Memory B cell (primary cell): Measurements from ENCODE around the gene ADORA1.

Experiments used
- ATAC-seq: fragments of 150-1000 bp; cut with Tn5 transposase; 2 replicates; pipeline ENCODE4 v1.10.0; 2021; ENCODE audit warnings: low read depth, mild to moderate bottlenecking, moderate library complexity
- DNase-seq, 2 donors: peaks; one replicate each; pipeline ENCODE4 v3.0.0; 2022; ENCODE audit warnings: low spot score in 2 of 2
- H3K27ac Mint-ChIP-seq: one replicate; pipeline ENCODE4 v1.8.0; 2022; ENCODE audit warnings: mild to moderate bottlenecking, moderate library complexity, mixed read lengths
- H3K27me3 Mint-ChIP-seq: one replicate; pipeline ENCODE4 v1.8.0; 2022; ENCODE audit warnings: mixed read lengths
- H3K36me3 Mint-ChIP-seq: one replicate; pipeline ENCODE4 v1.8.0; 2022; ENCODE audit warnings: mild to moderate bottlenecking, mixed read lengths
- H3K4me1 Mint-ChIP-seq: one replicate; pipeline ENCODE4 v1.8.0; 2022; ENCODE audit warnings: mixed read lengths
- H3K4me3 Mint-ChIP-seq: one replicate; pipeline ENCODE4 v1.8.0; 2022; ENCODE audit warnings: mild to moderate bottlenecking, moderate library complexity, mixed read lengths
- H3K9me3 Mint-ChIP-seq: one replicate; pipeline ENCODE4 v1.8.0; 2022; ENCODE audit warnings: mixed read lengths

Gene ADORA1

DNA sequence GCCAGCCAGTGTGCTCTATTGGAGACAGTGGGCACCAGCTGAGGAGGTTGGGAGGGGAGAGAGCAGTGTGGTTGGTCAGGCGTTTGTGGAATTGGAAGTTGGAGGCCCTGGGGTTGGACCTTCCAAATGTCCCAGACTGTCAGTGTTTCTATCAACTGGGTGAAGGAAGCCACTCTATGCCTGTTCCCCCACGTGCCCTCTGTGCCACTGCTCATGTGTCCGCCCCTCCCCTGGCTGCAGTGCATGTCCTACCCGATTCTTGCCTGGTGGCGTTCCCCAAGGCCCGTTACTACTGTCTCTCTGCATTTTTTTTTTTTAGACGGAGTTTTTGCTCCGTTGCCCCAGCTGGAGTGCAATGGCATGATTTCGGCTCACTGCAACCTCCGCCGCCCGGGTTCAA, 21.1 kb downstream of the ADORA1 start:
- Mint-ChIP-seq H3K9me3 (peaks cover 2% of the 10 kb centered on the region), H3K27ac (no peak overlapping the region), H3K36me3 (no peaks in the 10 kb centered on the region), H3K4me3 (no peak overlapping the region), H3K4me1 (no peaks in the 10 kb centered on the region), H3K27me3 (peaks cover 14% of the 10 kb centered on the region)
- DNase-seq (no peak), ATAC-seq (no peak)

DNA sequence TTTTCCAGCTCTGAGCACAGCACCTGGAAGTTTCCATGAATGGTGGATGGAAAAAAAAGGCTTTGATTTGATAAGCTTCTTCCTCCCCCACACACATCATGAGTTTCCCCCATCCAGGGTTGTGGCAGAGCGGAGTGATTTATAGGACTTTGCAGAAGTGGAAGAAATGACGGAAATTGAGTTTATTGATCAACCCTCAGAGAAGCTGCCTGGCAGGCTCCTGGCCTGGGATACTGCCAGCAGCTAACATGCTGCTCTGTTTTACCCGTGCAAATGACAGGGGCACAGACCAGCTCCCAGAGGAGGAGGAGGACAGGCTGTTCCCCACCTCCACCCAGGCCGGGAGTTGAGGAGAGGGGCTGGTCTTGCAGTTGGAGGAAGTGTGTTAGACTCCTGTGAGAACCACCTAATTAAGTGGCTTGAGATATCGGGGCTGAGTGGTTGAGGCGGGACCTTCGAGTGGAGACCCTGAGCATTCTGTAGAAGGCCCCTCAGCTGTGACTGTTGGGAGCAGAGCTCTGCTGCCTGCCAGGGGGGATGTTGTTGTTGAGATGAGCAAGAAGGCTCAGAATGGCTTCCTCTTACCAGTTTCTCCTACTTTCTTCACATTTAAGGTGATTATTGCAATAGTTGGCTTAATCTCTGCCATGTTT, 21.8 kb downstream of the ADORA1 start:
- ATAC-seq (no peak), DNase-seq (no peak)
- Mint-ChIP-seq H3K9me3 (no peaks in the 10 kb centered on the region), H3K4me3 (no peak overlapping the region), H3K27me3 (peaks cover 10% of the 10 kb centered on the region), H3K4me1 (no peaks in the 10 kb centered on the region), H3K36me3 (no peaks in the 10 kb centered on the region), H3K27ac (no peak overlapping the region)

DNA sequence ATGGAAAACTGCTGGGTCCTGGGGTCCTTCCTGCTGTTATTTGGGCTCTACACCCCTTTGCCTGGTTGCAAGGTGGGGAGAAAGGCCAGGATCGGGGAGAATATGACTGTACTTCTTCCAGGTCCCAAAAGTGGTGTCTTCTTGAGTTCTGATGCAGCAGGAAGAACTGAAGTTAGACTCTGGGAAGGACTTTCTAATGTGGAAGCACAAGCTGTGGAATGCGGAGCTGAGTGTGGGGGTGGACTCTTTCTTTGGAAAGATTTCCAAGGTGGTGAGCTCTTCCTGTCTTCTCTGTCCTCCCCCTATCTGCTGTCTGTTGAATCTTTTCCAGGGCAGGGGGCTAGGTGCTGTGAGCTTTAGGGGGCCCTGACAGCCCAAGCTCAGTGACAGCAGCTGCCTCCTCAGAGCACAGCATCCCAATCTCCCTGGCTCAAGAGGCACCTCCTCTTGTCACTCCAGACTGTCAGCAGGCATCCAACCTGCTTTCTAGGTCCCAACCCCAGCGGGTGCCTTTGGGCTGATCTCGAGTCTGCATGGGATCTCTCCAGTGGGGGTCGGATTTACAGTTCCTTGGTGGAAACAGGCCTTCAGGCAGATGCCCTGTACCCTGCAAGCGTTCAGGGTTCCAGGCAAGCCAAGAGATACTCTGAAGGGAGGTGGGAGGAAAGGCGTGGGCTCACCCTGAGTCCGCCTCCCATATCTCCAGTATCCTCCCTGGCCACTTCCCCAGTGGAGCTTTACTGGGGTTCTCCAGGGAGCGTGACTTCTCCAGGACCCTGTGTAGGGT, 23.2 kb downstream of the ADORA1 start:
- Mint-ChIP-seq H3K4me3 (no peak overlapping the region), H3K27ac (no peak overlapping the region), H3K4me1 (no peaks in the 10 kb centered on the region), H3K36me3 (no peaks in the 10 kb centered on the region), H3K9me3 (no peaks in the 10 kb centered on the region), H3K27me3 (peaks cover 14% of the 10 kb centered on the region)
- DNase-seq (no peak), ATAC-seq (no peak)

DNA sequence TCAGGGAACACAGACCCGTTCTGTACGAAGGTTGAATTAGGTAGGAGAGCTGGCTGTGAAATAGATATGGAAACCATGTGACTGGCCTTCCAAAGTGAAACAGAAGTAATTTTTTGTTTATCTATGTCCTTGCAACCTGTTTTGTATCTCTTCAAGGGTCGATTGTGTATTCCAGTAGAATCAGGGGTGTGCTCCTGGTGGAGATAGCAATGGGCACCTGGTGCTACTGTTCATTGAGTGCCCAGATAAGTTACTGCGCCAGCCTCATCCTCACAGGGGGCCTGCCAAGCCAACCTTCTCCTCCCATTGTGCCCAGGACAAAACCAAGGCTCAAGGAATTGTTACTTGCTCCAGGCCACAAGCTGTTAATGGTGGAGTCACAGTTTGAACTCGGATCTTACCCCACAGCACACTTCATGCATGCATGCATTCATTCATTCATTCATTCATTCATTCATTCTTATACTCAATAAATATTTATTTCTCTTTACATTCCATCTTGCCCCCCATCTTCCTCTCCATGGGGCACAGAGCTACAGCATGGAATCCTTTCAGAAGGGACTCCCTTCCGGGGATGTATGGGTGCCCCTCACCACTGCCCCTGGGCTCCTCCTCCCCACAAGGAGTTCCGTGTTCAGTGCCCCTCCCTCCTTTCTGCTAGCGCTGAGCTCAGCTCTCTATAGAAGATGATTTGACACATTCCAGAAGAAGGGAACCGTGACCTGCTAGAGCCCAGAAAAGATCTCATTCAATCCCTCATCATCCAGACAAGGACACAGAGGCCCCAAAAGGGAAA, 24.0 kb downstream of the ADORA1 start:
- H3K27ac Mint-ChIP-seq, result no peak overlapping the region
- H3K4me1 Mint-ChIP-seq, result no peaks in the 10 kb centered on the region
- H3K4me3 Mint-ChIP-seq, result no peak overlapping the region
- DNase-seq (no peak), ATAC-seq (no peak)
- H3K27me3 Mint-ChIP-seq, result peaks cover 16% of the 10 kb centered on the region
- H3K36me3 Mint-ChIP-seq, result no peaks in the 10 kb centered on the region
- H3K9me3 Mint-ChIP-seq, result no peaks in the 10 kb centered on the region

DNA sequence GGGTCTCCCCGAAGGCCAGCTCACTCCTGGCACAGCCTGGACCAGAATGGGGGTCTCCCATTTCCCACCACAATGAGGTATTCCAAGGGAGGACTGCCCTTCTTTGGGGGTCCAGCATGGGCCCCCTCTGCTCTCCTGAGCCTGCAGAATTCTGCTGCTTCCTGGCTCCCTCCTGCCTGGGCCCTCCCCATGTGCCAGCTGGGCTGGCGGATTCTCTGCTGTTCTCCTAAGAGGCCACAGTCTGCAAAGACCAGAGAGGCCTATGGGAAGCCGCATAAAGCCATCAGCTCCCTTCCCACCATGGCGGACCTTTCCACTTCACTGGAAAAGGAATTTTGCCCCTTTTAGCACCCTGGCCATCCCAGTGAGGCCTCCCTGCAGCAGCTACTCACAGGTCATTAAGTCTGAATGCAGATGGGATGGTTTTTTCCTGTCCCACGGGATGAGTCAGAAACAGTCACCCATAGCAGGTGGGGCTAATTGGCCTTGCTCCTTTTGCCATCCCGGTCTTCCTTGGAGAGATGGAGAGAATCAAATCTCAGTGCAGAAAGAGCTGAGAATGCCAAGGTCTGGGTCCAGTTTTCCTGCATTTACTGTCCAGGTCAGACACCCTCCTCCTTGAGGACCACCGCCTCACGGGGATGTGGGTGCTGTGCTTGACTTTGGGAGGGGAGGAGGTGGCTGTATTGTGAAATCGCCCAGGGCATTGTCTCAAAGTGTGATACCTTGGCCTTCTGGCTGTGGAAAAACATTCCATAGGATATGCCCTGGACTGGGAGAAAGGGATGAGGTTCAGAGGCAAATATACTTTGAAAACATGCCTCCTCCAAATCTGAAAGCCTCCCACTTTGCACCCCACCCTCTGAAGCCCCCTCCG, 24.9 kb downstream of the ADORA1 start:
- Mint-ChIP-seq H3K27ac (no peak overlapping the region), H3K27me3 (peaks cover 16% of the 10 kb centered on the region), H3K36me3 (no peaks in the 10 kb centered on the region), H3K4me3 (no peak overlapping the region), H3K4me1 (no peaks in the 10 kb centered on the region), H3K9me3 (no peaks in the 10 kb centered on the region)
- ATAC-seq (no peak), DNase-seq (no peak)

DNA sequence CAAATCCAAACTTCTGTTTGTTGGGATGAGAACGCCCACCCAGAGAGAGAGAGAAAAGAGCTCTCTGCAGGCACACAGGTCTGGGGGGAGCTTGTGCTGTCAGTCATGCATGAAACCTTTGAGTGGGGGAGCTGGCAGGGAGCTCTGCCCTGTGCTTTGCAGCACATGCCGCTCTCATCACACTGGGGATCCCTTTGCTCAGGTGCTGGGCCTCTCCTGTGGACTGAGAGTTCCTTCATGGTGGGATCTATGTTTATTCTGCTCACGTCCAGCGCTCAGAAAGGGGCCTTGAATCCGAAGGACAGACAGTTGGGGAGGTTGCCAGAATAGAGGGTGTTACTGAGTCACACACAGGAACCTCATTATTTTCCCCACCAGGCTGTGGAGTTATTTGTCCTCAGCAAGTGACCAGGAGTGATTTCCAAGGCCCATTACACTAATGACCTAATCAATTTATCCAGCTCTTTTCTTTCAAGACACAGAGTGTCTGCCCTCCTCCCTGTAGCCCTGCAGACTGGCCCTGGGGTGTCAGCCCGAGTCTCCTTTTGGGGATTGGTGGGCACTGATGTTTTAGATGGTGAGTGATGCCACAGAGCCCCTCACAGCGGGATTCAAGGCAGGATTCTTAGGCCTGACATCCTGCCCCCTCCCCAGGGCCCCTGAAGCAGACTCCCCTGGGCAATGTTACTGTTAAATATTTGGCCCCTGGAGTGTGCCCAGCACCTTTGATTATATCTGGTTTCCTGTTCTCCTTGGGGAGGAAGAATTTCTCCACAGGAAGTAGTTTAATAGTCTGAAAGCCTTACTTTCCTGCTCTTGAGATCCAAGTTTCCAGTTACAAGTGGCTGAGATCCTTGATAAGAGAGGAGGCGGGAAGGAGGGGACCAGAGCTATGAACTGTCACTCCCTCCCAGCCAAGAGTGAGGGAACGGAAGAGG, 25.8 kb downstream of the ADORA1 start:
- no peak for ATAC-seq
- H3K9me3 Mint-ChIP-seq, result peaks cover 5% of the 10 kb centered on the region
- no peaks in the 10 kb centered on the region for H3K36me3 Mint-ChIP-seq
- no peak overlapping the region for H3K4me3 Mint-ChIP-seq
- DNase-seq, result no peak
- no peak overlapping the region for H3K27ac Mint-ChIP-seq
- peaks cover 16% of the 10 kb centered on the region for H3K27me3 Mint-ChIP-seq
- H3K4me1 Mint-ChIP-seq, result no peaks in the 10 kb centered on the region

DNA sequence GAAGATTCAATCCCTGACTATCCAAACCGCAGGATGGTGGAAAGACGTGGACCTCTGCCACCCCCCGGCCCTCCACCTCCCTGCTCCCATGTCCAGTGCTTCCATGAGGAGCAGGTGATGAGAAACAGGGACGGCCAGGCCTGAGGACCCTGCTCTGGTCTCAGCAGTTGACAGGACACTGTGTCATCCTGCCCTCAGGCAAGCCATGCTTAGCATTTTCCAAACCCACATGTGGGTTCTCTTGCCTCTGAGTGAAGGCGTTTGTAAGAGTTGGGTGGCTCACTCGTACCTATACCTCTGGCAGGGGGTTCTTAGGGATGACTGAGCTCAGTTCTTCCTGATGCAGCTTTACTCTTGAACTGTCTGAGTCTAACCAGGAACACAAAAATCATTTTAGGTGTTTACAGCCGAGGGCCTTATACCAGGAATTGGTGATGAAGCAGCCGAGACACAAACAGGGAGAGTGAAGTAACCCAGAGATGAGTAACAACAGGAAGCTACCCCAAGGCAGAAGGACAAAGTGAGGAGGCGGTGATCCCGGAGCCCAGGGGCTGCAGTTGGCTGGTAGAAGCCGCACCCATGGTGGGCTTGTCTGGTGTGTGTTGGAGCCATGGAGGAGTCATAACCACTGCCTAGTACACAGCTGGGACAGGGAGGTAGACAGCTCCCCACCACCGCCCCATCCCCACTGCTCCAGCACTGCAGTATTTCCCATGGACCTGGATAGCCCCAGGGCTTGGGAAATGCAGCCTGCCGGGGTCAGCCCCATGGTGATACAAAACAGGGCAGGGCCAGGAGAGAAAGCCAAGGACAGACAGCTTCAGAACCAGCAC, 26.7 kb downstream of the ADORA1 start:
- ATAC-seq (no peak), DNase-seq (no peak)
- Mint-ChIP-seq H3K27me3 (peaks cover 15% of the 10 kb centered on the region), H3K9me3 (peaks cover 8% of the 10 kb centered on the region), H3K36me3 (no peaks in the 10 kb centered on the region), H3K4me3 (no peak overlapping the region), H3K27ac (no peak overlapping the region), H3K4me1 (no peaks in the 10 kb centered on the region)

DNA sequence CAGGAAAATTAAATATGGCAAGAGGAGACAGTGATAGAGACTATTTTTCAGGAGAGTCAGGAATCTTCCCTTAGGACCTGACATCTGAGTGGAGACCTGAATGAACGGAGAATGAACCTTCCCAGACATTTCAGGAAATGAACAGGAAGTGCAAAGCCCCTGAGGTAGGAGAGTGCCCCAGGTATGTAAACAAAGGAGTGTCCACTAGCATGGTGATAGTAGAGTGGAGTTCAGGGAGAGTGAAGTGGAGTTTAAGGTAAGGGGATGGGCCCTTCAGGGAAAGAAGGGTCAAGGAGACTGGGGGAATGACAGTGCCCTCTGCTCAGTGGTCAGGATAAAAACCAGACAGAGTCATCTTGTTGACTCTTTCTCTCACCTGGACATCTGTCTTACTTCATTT, 28.8 kb downstream of the ADORA1 start:
- H3K36me3 Mint-ChIP-seq, result no peaks in the 10 kb centered on the region
- DNase-seq (no peak), ATAC-seq (no peak)
- no peak overlapping the region for H3K4me3 Mint-ChIP-seq
- peaks cover 12% of the 10 kb centered on the region for H3K9me3 Mint-ChIP-seq
- no peak overlapping the region for H3K27ac Mint-ChIP-seq
- H3K4me1 Mint-ChIP-seq, result no peaks in the 10 kb centered on the region
- H3K27me3 Mint-ChIP-seq, result peaks cover 19% of the 10 kb centered on the region

DNA sequence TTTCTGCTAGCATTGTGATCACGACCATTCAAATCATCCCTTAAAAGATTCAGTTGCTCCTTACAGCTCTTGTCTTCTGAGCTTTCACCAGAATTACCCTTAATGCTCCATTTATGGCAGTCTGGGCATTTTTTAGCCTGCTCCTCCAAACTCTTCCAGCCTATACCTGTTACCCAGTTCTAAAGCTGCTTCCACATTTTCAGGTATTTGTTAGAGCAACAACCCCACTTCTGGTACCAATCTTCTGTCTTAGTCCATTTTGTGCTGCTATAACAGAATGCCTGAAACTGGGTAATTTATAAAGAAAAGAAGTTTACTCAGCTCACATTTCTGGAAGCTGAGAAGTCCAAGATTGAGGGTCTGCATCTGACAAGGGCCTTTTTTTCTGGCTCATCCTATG, 30.9 kb downstream of the ADORA1 start:
- Mint-ChIP-seq H3K27ac (no peak overlapping the region), H3K27me3 (peaks cover 21% of the 10 kb centered on the region), H3K9me3 (peaks cover 12% of the 10 kb centered on the region), H3K36me3 (no peaks in the 10 kb centered on the region), H3K4me3 (no peak overlapping the region), H3K4me1 (no peaks in the 10 kb centered on the region)
- ATAC-seq (no peak), DNase-seq (no peak)

DNA sequence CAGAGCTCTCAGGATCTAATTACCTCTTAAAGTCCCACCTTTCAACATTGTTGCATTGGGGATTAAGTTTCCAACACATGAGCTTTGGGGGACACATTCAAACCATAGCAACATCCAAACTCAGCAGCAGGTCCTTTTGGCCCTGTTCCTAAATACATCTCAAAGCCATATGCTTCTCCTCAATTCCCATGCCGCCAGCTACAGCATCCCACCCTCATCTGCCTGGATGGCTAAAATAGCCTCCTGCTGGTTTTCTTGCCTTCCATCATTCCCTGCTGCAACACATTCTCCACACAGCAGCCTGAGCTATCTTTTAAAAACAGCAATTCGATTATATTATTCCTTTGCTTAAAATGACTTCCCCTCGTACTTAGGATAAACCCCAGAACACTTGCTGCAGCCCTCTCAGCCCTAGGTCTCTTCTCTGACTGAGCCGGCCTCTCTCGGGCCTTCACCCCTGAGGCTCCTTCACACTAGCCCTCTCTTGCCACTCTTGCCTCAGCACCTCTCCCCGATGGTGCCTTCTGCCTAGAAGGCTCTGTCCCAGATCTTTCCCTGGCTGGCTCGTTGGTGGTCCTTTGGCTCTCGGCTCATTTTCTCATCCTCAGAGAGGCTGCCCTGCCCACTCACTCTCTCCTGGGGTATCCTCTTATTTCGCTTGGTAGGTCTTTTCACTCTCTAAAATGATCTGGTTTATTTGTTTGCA, 31.6 kb downstream of the ADORA1 start:
- no peak for DNase-seq
- H3K27ac Mint-ChIP-seq, result no peak overlapping the region
- H3K9me3 Mint-ChIP-seq, result peaks cover 12% of the 10 kb centered on the region
- ATAC-seq, result no peak
- H3K4me1 Mint-ChIP-seq, result no peaks in the 10 kb centered on the region
- H3K4me3 Mint-ChIP-seq, result no peak overlapping the region
- peaks cover 21% of the 10 kb centered on the region for H3K27me3 Mint-ChIP-seq
- no peaks in the 10 kb centered on the region for H3K36me3 Mint-ChIP-seq

DNA sequence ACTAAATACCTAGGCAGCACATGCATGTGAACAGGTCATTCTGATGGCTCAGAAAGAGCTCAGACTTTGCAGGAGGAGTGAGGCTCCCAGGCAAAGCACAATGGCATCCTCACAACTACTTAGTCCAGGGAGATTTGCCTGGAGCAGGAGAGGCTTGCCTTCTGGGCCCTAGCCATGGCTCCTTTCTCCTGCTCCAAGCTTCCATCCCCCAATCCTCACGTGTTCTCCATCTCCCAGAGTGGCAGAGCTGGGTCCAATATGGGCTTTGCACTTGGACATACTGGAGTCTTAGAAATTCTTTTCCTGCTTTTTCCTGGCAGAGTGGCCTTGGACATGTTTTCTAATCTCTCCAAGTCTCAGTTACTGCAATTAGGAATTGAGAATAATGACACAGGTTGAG, 32.3 kb downstream of the ADORA1 start:
- DNase-seq (no peak), ATAC-seq (no peak)
- H3K27me3 Mint-ChIP-seq, result peaks cover 23% of the 10 kb centered on the region
- peaks cover 12% of the 10 kb centered on the region for H3K9me3 Mint-ChIP-seq
- no peaks in the 10 kb centered on the region for H3K36me3 Mint-ChIP-seq
- H3K4me1 Mint-ChIP-seq, result no peaks in the 10 kb centered on the region
- no peak overlapping the region for H3K27ac Mint-ChIP-seq
- no peak overlapping the region for H3K4me3 Mint-ChIP-seq

DNA sequence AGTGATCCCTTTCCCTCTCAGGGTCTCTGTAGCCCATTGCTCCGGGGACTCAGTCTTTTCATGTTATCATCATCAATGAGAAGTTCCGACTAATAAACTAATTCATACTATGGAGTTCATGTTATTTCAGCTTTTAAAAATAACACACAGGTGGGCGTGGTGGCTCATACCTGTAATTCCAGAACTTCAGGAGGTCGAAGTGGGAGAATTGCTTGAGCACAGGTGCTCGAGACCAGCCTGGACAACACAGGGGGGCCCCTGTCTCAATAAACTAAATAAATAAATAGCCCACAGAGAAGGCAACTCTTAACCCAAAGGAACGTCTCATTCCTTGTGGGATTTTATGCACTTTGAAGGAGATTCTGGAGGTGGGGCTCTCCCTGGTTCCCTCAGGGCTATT, 33.6 kb downstream of the ADORA1 start:
- no peak for DNase-seq
- no peak for ATAC-seq
- no peak overlapping the region for H3K4me3 Mint-ChIP-seq
- H3K4me1 Mint-ChIP-seq, result no peaks in the 10 kb centered on the region
- peaks cover 12% of the 10 kb centered on the region for H3K9me3 Mint-ChIP-seq
- H3K36me3 Mint-ChIP-seq, result no peaks in the 10 kb centered on the region
- H3K27me3 Mint-ChIP-seq, result peaks cover 21% of the 10 kb centered on the region
- H3K27ac Mint-ChIP-seq, result no peak overlapping the region
